Measurements from ENCODE around the gene DAP.

DAP gene

GRCh38 chr5:10760096-10760920, 726 bp downstream of the DAP start:
- peak; percentile 49 for DNase-seq

GRCh38 chr5:10759111-10759510, 1.9 kb downstream of the DAP start:
- DNase-seq: no peak

GRCh38 chr5:10757922-10758555, 3.0 kb downstream of the DAP start:
- DNase-seq: no peak

- no peak for DNase-seq
These were observed 4.0 kb downstream of the DAP start for GRCh38 chr5:10757043-10757442.

GRCh38 chr5:10756549-10756948, 4.5 kb downstream of the DAP start:
- no peak for DNase-seq

GRCh38 chr5:10753178-10753577, 7.9 kb downstream of the DAP start:
- no peak for DNase-seq

GRCh38 chr5:10752451-10752850, 8.6 kb downstream of the DAP start:
- no peak for DNase-seq

GRCh38 chr5:10750909-10751308, 10.1 kb downstream of the DAP start:
- DNase-seq: no peak

- DNase-seq: no peak
These were observed 13.1 kb downstream of the DAP start for GRCh38 chr5:10747678-10748622.

GRCh38 chr5:10746711-10747110, 14.3 kb downstream of the DAP start:
- no peak for DNase-seq

GRCh38 chr5:10745133-10745532, 15.9 kb downstream of the DAP start:
- DNase-seq: no peak

- DNase-seq: no peak
These were observed 16.4 kb downstream of the DAP start for GRCh38 chr5:10744681-10745080.

- DNase-seq: no peak
These were observed 17.1 kb downstream of the DAP start for GRCh38 chr5:10743951-10744350.

GRCh38 chr5:10743526-10743925, 17.5 kb downstream of the DAP start:
- no peak for DNase-seq

- DNase-seq: no peak
These were observed 19.4 kb downstream of the DAP start for GRCh38 chr5:10741661-10742060.

GRCh38 chr5:10740384-10740783, 20.6 kb downstream of the DAP start:
- DNase-seq: no peak

- DNase-seq: no peak
These were observed 23.2 kb downstream of the DAP start for GRCh38 chr5:10737880-10738279.

- DNase-seq: no peak
These were observed 24.2 kb downstream of the DAP start for GRCh38 chr5:10736808-10737207.

GRCh38 chr5:10736354-10736753, 24.7 kb downstream of the DAP start:
- DNase-seq: no peak

- no peak for DNase-seq
These were observed 25.3 kb downstream of the DAP start for GRCh38 chr5:10735569-10736276.

GRCh38 chr5:10734832-10735523, 26.1 kb downstream of the DAP start:
- DNase-seq: no peak

- DNase-seq: no peak
These were observed 26.9 kb downstream of the DAP start for GRCh38 chr5:10734037-10734709.

All from stimulated activated CD4-positive, alpha-beta T cell treated with anti-CD3 and anti-CD28 coated beads, Interleukin-4, amount 100 ng/mL, for 1 hour (primary cell).